ENCODE data around the gene HDGFL2.

HDGFL2 gene

DNA sequence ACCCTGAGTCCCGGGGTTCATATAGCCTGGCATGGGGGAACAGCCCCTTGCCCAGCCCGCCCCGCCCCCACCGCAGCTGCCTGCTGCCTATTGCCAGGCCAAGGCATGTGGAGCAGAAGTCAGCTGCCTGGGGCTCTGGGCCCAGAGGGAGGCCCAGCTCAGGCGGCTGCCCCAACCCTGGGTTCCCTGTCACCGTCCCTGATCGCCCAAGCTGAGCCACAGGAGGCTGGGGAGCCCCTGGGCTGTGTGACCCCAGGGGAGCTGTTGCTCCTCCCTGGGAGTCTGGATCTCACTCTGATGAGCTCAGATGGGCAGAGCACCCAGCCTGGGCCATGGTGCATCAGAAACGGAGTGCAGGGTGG, 44.8 kb downstream of the HDGFL2 start:
- Histone ChIP-seq H3K27ac (ENCODE audit: low read length) (no peak overlapping the region), H3K4me3 (ENCODE audit: low read length) (no peak overlapping the region), H3K36me3 (ENCODE audit: insufficient read depth, low read depth, low read length) (no peaks in the 10 kb centered on the region), H3K9me3 (ENCODE audit: insufficient read depth, low read depth, low read length) (no peaks in the 10 kb centered on the region), H3K9ac (ENCODE audit: low read depth, low read length) (no peak overlapping the region), H3K27me3 (ENCODE audit: insufficient read depth, low read length) (peaks cover 63% of the 10 kb centered on the region), H3K4me1 (ENCODE audit: insufficient read depth, low read length) (no peaks in the 10 kb centered on the region)

DNA sequence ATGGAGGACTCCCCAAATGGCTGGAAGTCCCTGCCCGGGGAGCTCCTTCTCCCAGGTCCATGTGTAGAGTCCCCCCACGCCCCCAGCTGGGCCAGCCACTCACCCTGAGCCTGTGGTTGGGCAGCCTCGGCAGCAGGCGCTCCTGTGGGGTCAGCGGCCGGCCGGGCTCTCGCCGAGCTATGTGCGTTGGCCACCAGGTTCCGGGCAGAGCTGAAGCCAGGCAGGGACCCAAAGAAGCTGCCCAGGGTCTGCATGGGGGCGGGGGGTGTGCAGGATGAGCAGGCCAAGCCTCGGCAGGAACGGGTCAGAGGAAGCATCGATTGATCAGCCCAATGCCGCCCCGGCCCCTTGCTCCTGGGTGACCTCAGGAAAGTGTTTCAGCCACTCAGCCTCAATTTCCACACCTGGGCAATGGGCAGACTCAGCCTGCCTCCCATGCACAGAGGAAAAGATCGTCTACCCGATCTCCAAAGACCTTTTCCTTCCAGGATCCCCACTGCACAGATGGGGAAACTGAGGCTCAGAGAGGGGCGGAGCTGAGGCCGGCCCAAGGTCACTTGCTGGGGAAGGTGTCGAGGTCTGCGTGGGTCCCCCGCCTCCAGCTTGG, 45.5 kb downstream of the HDGFL2 start:
- Histone ChIP-seq H3K4me3 (ENCODE audit: low read length) (no peak overlapping the region), H3K27me3 (ENCODE audit: insufficient read depth, low read length) (peaks cover 61% of the 10 kb centered on the region), H3K36me3 (ENCODE audit: insufficient read depth, low read depth, low read length) (no peaks in the 10 kb centered on the region), H3K27ac (ENCODE audit: low read length) (no peak overlapping the region), H3K4me1 (ENCODE audit: insufficient read depth, low read length) (no peaks in the 10 kb centered on the region), H3K9ac (ENCODE audit: low read depth, low read length) (no peak overlapping the region), H3K9me3 (ENCODE audit: insufficient read depth, low read depth, low read length) (no peaks in the 10 kb centered on the region)

DNA sequence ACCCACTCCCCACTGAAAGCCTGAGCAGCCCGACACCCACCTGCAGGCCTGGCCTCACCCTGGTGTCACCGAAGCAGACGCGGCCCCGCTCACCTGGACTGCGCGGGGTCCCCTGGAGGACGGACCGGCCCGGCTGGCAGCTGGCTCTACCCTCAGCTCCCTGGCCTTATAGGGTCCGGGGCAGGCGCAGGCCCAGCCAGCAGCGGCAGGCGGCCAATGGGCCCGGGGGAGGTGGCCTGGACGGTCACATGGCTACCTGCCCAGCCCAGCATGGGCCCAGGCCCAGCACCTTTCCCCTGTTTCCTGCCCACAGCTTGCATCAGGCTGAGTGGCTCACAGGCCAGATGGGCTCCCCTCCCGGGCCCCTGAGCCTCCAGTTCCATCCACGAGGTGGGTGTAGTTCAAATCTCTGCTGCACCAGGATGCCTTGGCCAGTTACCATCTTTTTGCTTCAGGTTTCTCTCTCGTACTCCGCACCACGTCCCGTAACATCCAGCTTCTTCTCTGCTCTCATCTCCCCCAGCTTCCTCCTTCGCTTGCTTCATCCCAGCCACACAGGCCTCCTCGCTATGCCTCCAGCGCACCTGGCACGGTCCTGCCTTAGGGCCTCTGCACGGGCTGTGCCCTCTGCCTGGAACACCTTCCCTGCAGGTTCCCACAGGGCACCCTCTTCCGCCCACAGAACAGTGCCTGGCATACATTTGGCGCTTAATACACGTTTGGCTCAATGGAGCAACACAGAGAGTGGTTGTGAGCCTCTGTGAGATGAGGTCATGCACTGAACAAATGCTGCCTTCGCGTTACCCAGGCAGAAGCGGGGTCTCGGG, 46.5 kb downstream of the HDGFL2 start, which contains the start of gene PLIN4:
Gene PLIN4, minus strand, starts transcription at position 142 of the 827 bp plus-strand sequence. CDS start 214 bp downstream, outside the sequence.
- Histone ChIP-seq H3K27ac (ENCODE audit: low read length) (no peak within 1 kb of the TSS), H3K4me3 (ENCODE audit: low read length) (no peak within 1 kb of the TSS), H3K4me1 (ENCODE audit: insufficient read depth, low read length) (no peaks in the 10 kb centered on the region), H3K9me3 (ENCODE audit: insufficient read depth, low read depth, low read length) (no peaks in the 10 kb centered on the region), H3K36me3 (ENCODE audit: insufficient read depth, low read depth, low read length) (no peaks in the 10 kb centered on the region), H3K9ac (ENCODE audit: low read depth, low read length) (no peak within 1 kb of the TSS), H3K27me3 (ENCODE audit: insufficient read depth, low read length) (peaks cover 51% of the 10 kb centered on the region)

DNA sequence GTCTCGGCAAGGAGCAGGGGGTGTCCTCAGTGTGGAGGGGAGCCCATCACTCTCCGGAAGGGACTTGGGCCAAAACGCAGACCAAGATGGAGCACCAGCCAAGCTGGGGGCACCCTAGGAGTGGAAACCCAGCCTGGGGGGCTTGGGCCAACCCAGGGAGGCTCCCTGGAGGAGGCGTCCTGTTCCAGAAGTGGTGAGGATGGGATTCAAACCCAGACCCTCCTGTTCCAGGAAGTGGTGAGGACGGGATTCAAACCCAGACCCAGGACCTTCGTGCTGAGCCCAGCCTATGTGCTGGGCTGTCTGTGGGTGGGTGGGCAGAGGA, 47.0 kb downstream of the HDGFL2 start:
- no peaks in the 10 kb centered on the region for H3K4me1 ChIP-seq (ENCODE audit: insufficient read depth, low read length)
- peaks cover 45% of the 10 kb centered on the region for H3K27me3 ChIP-seq (ENCODE audit: insufficient read depth, low read length)
- no peak overlapping the region for H3K27ac ChIP-seq (ENCODE audit: low read length)
- no peak overlapping the region for H3K4me3 ChIP-seq (ENCODE audit: low read length)
- H3K9ac ChIP-seq (ENCODE audit: low read depth, low read length) = no peak overlapping the region
- H3K9me3 ChIP-seq (ENCODE audit: insufficient read depth, low read depth, low read length) = no peaks in the 10 kb centered on the region
- no peaks in the 10 kb centered on the region for H3K36me3 ChIP-seq (ENCODE audit: insufficient read depth, low read depth, low read length)

DNA sequence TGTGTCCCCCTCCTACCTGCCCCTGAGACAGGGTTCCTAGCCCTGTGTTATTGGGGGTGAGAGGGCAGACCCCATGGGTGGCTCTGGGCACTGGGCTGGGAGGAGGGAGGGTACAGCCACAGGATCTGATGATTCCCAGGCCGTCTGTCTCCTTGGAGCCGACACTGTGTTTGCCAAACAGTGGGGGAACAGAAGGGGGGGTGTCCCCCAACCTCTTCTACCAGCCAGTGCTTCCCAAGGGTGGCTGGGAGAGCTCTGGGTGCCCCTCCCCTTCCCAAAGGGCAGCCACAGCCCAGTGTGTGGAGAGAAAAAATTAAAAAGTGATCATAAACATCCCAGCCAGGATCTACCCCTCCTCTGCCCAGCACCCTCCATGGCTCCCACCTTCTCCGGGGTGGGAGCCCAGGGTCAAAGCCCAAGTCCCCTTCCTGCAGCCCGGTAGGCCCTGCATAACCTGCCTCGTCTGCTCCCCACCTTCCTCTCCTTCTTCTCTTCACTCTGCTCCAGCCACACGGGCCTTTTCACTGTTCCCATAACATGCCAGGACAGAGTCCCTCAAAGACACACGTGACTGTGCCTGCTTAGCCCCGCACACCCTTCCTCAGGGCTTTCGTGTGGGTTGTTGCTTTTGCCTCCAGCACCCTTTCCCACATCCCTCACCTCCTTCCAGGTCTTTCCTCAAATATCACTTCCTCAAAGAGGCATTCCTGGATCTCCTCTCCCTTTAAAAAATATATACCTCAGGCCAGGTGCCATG, 47.6 kb downstream of the HDGFL2 start:
- Histone ChIP-seq H3K4me1 (ENCODE audit: insufficient read depth, low read length) (no peaks in the 10 kb centered on the region), H3K4me3 (ENCODE audit: low read length) (no peak overlapping the region), H3K27me3 (ENCODE audit: insufficient read depth, low read length) (peaks cover 43% of the 10 kb centered on the region; the same call in 1 of the 2 replicates), H3K9ac (ENCODE audit: low read depth, low read length) (no peak overlapping the region), H3K9me3 (ENCODE audit: insufficient read depth, low read depth, low read length) (no peaks in the 10 kb centered on the region), H3K27ac (ENCODE audit: low read length) (no peak overlapping the region), H3K36me3 (ENCODE audit: insufficient read depth, low read depth, low read length) (no peaks in the 10 kb centered on the region)

DNA sequence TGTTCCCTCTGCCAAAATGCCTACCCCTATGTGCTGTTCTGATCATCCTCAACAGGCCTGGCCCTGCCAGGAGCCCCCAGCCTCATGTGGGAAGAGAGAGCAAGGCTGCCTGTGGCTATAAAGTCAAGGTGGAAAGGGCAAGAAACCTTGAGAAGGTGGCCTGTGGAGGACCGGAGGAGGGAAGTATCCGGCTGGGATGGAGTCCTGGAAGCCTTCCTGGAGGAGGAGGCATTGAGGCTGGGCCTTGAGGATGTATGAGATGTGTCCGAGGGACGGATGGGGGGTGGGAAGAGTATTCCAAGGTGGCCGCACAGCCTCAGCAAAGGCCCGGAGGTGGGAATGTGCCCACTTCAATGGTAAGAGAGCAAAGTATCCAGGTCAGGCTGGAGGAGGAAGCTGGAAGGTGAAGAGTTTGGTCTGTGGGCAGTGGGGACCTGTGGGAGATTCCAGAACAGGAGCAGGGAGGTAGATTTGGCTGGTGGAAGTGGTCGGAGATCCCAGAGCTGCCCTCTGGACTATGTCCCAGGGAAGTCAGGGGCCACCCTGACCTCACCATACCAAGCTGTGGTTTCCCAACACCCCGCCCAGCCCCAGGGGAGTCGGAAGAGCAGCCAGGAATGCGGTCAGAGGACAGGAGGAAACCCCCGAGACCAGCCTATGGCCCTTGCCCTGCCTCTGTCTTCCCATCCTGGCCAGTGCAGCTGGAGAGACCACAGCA, 49.2 kb downstream of the HDGFL2 start:
- no peaks in the 10 kb centered on the region for H3K9me3 ChIP-seq (ENCODE audit: insufficient read depth, low read depth, low read length)
- no peak overlapping the region for H3K4me3 ChIP-seq (ENCODE audit: low read length)
- H3K36me3 ChIP-seq (ENCODE audit: insufficient read depth, low read depth, low read length) = no peaks in the 10 kb centered on the region
- no peak overlapping the region for H3K9ac ChIP-seq (ENCODE audit: low read depth, low read length)
- no peak overlapping the region for H3K27ac ChIP-seq (ENCODE audit: low read length)
- no peaks in the 10 kb centered on the region for H3K4me1 ChIP-seq (ENCODE audit: insufficient read depth, low read length)
- peaks cover 32% of the 10 kb centered on the region; the same call in 1 of the 2 replicates for H3K27me3 ChIP-seq (ENCODE audit: insufficient read depth, low read length)

DNA sequence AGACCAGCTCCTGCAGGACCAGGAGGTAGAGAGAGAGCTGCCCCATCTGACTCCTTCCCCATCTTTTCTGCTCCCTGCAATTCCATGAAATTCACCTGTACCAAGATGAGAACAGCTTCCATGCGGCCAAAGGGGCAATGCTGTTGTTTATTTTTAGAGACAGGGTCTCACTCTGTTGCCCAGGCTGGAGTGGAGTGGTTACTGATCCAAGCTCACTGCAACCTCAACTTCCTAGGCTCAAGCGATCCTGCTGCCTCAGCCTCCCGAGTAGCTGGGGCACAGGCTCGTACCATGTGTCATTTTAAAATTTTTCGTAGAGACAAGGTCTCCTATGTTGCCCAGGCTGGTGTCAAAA, 49.8 kb downstream of the HDGFL2 start:
- Histone ChIP-seq H3K36me3 (ENCODE audit: insufficient read depth, low read depth, low read length) (no peaks in the 10 kb centered on the region), H3K27ac (ENCODE audit: low read length) (no peak overlapping the region), H3K4me1 (ENCODE audit: insufficient read depth, low read length) (no peaks in the 10 kb centered on the region), H3K9me3 (ENCODE audit: insufficient read depth, low read depth, low read length) (no peaks in the 10 kb centered on the region), H3K9ac (ENCODE audit: low read depth, low read length) (no peak overlapping the region), H3K4me3 (ENCODE audit: low read length) (no peak overlapping the region), H3K27me3 (ENCODE audit: insufficient read depth, low read length) (peaks cover 29% of the 10 kb centered on the region; the same call in 1 of the 2 replicates)

DNA sequence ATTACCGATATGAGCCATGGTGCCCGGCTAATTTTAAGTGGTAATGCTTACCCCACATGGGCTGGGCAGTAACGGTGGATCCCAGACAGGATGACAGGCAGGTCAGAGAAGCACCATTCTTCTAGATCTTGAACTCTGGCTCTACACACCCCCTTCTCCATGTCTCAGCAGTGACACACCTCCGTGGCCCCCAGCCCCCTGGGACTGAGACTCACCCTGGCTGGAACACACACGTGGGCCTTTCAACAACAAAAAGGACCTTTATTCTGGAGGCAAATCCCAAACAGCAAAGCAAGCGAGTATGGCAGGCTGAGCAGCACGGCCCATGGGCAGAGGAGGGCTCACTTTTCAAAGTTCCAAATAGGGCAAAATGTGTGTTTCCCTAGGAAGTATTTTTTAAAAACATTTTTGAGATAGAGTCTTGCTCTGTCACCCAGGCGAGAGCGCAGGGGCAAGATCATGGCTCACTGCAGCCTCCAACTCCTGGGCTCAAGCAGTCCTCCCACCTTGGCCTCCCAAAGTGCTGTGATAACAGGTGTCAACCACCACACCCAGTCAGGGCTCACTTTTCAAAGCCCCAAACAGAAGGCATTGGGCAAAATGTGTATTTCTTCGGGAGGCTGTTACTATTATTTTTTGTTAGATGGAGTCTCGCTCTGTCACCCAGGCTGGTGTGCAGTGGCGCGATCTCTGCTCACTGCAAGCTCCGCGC, 50.4 kb downstream of the HDGFL2 start:
- no peaks in the 10 kb centered on the region for H3K36me3 ChIP-seq (ENCODE audit: insufficient read depth, low read depth, low read length)
- H3K9ac ChIP-seq (ENCODE audit: low read depth, low read length) = no peak overlapping the region
- H3K4me1 ChIP-seq (ENCODE audit: insufficient read depth, low read length) = no peaks in the 10 kb centered on the region
- no peak overlapping the region for H3K27ac ChIP-seq (ENCODE audit: low read length)
- no peaks in the 10 kb centered on the region for H3K9me3 ChIP-seq (ENCODE audit: insufficient read depth, low read depth, low read length)
- H3K4me3 ChIP-seq (ENCODE audit: low read length) = no peak overlapping the region
- peaks cover 25% of the 10 kb centered on the region; the same call in 1 of the 2 replicates for H3K27me3 ChIP-seq (ENCODE audit: insufficient read depth, low read length)

DNA sequence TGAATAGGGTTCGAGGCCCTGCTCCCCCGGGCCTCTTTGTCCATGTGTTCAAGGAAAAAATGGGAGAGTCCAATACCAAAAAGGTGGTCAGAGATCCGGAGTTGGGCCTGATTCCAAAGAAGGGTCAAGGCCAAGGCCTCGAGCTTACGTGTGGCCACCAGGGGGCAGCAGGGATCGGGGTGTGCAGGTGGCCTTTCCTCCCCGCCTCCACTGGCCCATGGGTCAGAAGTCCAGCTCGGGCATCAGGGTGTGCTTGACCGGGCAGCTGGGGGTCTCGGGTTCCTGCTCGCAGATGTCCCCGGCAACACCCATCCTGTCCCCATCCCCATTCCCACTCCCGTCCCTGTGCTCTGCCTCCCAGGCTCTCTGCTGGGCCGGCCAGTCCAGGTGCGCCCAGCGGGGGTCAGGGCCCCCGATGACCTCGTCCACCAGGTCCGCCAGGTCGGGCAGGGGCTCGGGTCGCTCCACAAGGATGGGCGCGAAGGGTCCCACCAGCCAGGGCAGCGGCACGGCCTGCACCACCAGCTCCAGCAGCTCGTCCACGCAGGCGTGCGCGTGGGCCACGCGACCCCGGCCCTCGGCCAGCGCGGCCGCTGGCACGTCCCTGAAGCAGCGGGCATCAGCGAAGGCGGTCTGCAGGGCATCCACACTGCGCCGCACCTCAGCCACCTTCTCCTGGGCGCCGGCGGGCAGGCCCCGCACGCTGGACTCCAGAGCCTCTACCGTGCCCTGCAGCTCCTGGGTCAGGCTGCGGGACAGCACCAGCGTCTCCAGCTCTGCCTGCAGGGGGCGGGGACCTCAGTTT, 51.4 kb downstream of the HDGFL2 start:
- Histone ChIP-seq H3K9ac (ENCODE audit: low read depth, low read length) (no peak overlapping the region), H3K9me3 (ENCODE audit: insufficient read depth, low read depth, low read length) (no peaks in the 10 kb centered on the region), H3K4me3 (ENCODE audit: low read length) (no peak overlapping the region), H3K36me3 (ENCODE audit: insufficient read depth, low read depth, low read length) (no peaks in the 10 kb centered on the region), H3K27me3 (ENCODE audit: insufficient read depth, low read length) (peaks cover 25% of the 10 kb centered on the region; the same call in 1 of the 2 replicates), H3K27ac (ENCODE audit: low read length) (no peak overlapping the region), H3K4me1 (ENCODE audit: insufficient read depth, low read length) (no peaks in the 10 kb centered on the region)

DNA sequence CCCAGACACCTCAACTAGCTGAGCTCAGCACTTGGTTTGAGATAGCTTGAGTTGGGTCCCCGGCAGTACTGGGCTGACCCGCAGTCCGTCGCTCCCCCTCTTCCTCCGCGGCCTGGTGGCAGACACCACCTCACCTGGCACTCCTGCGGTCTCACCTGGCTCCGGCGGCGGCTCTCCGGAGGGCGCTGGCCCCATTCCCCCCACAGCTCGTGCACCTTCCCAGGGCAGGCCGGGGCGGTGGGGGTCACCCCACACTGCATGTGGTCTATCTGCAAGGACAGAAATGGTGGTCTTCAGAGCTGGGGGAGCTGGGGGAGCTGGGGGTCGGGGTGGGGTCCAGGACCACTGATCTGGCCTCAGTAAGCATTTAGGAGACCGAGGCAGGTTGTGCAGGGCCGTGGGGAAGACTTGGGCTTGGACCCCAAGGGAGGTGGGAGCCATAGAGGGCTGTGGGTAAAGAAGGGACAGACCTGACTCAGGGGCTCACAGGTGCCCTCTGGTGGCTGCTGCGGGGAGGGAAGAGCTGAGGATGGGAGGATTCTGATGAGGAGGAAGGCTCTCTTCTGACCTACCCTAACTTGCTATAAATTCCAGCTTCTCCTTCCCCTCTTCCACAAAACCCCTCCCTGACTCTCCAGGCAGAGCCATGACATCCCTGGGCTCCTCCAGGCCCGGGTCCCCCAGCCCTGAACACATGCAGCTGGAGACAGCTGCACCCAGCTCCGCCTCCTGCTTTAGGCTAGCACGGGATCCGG, 52.9 kb downstream of the HDGFL2 start:
- H3K9me3 ChIP-seq (ENCODE audit: insufficient read depth, low read depth, low read length) = no peaks in the 10 kb centered on the region
- H3K4me1 ChIP-seq (ENCODE audit: insufficient read depth, low read length) = no peaks in the 10 kb centered on the region
- peaks cover 15% of the 10 kb centered on the region; the same call in 1 of the 2 replicates for H3K27me3 ChIP-seq (ENCODE audit: insufficient read depth, low read length)
- H3K36me3 ChIP-seq (ENCODE audit: insufficient read depth, low read depth, low read length) = no peaks in the 10 kb centered on the region
- no peak overlapping the region for H3K27ac ChIP-seq (ENCODE audit: low read length)
- no peak overlapping the region for H3K9ac ChIP-seq (ENCODE audit: low read depth, low read length)
- no peak overlapping the region for H3K4me3 ChIP-seq (ENCODE audit: low read length)

Data from iPS-20b (cell line).